ENCODE data around the gene MAB21L4. TPM values are rescaled to one million over a fixed set of nuclear protein-coding genes. Genes with fewer than 3 reads are reported as not detected.

MAB21L4 gene
- total and polyA plus RNA-seq, 2 experiments from 2014 or later: not detected

GRCh38 chr2:240851078-240851991 is 44.6 kb downstream of the MAB21L4 start:
- Histone ChIP-seq H3K4me1 (ENCODE audit: insufficient read depth) (no peaks in the 10 kb centered on the region), H3K27me3 (ENCODE audit: insufficient read depth) (no peaks in the 10 kb centered on the region), H3K79me2 (replicated peaks; ENCODE audit: insufficient read depth) (no peaks in the 10 kb centered on the region), H3K9me2 (ENCODE audit: insufficient read depth) (no peaks in the 10 kb centered on the region), H3K36me3 (ENCODE audit: insufficient read depth) (no peaks in the 10 kb centered on the region), H3K4me3 (no peak overlapping the region), H3K4me2 (no peak overlapping the region), H4K20me1 (replicated peaks; ENCODE audit: insufficient read depth) (no peaks in the 10 kb centered on the region), H3K27ac (ENCODE audit: low read depth) (no peak overlapping the region), H2AFZ (peak overlapping the region; percentile 76; the same call in 1 of the 2 replicates), H3F3A (replicated peaks; ENCODE audit: low read depth) (no peaks in the 10 kb centered on the region)
- Mint-ChIP-seq H3K4me3 (no peak overlapping the region), H3K36me3 (ENCODE audit: low read depth) (peaks cover 5% of the 10 kb centered on the region; the same call in 2 of the 3 replicates), H3K27ac (no peak overlapping the region), H3K4me1 (peaks cover 9% of the 10 kb centered on the region), H3K9me3 (peaks cover 18% of the 10 kb centered on the region), H3K27me3 (ENCODE audit: insufficient read depth, low read depth, poor library complexity) (peaks cover 8% of the 10 kb centered on the region)
- ATAC-seq (peak; percentile 99), DNase-seq (ENCODE audit: low spot score) (peak; percentile 90)
- no peak for TF ChIP-seq ZNF114 (CRISPR knock-in tag; IDR thresholded peaks at IDR 0.05)
- TF ChIP-seq CTCF (conservative IDR thresholded peaks at IDR 0.05; ENCODE audit: low read depth in 2 of 2): peak; percentile 86 to 98

GRCh38 chr2:240850756-240851077 is 45.2 kb downstream of the MAB21L4 start:
- Histone ChIP-seq H3K27ac (ENCODE audit: low read depth) (no peak overlapping the region), H3F3A (replicated peaks; ENCODE audit: low read depth) (no peaks in the 10 kb centered on the region), H3K9me2 (ENCODE audit: insufficient read depth) (no peaks in the 10 kb centered on the region), H3K36me3 (ENCODE audit: insufficient read depth) (no peaks in the 10 kb centered on the region), H3K79me2 (replicated peaks; ENCODE audit: insufficient read depth) (no peaks in the 10 kb centered on the region), H3K27me3 (ENCODE audit: insufficient read depth) (no peaks in the 10 kb centered on the region), H2AFZ (no peak overlapping the region), H3K4me1 (ENCODE audit: insufficient read depth) (no peaks in the 10 kb centered on the region), H3K4me3 (no peak overlapping the region), H3K4me2 (no peak overlapping the region), H4K20me1 (replicated peaks; ENCODE audit: insufficient read depth) (no peaks in the 10 kb centered on the region)
- TF ChIP-seq ZNF331 (CRISPR knock-in tag; IDR thresholded peaks at IDR 0.05; ENCODE audit: low read depth) (no peak), CTCF (conservative IDR thresholded peaks at IDR 0.05; ENCODE audit: low read depth in 2 of 2) (no peak)
- Mint-ChIP-seq H3K27me3 (ENCODE audit: insufficient read depth, low read depth, poor library complexity) (peaks cover 8% of the 10 kb centered on the region), H3K4me1 (peaks cover 11% of the 10 kb centered on the region), H3K36me3 (ENCODE audit: low read depth) (peaks cover 8% of the 10 kb centered on the region; the same call in 2 of the 3 replicates), H3K9me3 (peaks cover 24% of the 10 kb centered on the region), H3K27ac (no peak overlapping the region), H3K4me3 (no peak overlapping the region)
- DNase-seq (ENCODE audit: low spot score) (no peak), ATAC-seq (no peak)

DNA sequence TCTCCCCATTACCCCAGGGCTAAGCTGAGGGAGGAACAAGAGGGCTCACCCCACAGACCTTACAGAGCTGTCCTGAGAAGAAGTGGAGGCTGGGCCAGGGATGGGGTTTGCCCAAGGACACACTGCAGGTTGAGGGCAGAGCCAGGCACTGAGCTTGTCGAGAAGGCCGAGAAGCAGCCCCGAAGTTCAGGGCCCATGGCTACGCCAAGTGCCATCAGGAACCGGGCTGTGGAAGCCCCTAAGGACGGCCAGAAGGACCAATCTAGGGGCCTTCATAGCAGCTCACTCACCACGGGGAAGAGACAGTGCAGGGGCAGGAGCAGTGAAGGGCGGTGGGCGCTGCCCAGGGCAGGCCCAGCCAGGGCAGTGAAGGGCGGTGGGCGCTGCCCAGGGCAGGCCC is 45.9 kb downstream of the MAB21L4 start:
- H3K79me2 ChIP-seq (replicated peaks; ENCODE audit: insufficient read depth): no peaks in the 10 kb centered on the region
- H3K27ac ChIP-seq (ENCODE audit: low read depth): no peak overlapping the region
- no peak overlapping the region for H3K27ac Mint-ChIP-seq
- no peak for TF ChIP-seq EZH2 (IDR thresholded peaks at IDR 0.05; ENCODE audit: low read depth, unreplicated experiment)
- no peak for TF ChIP-seq STAT1 (IDR thresholded peaks at IDR 0.05; ENCODE audit: unreplicated experiment)
- TF ChIP-seq CTCF (conservative IDR thresholded peaks at IDR 0.05; ENCODE audit: low read depth in 2 of 2): no peak
- TF ChIP-seq JUNB (IDR thresholded peaks at IDR 0.05; ENCODE audit: unreplicated experiment): no peak
- no peak for TF ChIP-seq NANOG (IDR thresholded peaks at IDR 0.05; ENCODE audit: borderline replicate concordance)
- no peak for TF ChIP-seq CREB1 (CRISPR knock-in tag; IDR thresholded peaks at IDR 0.05; ENCODE audit: low read depth)
- no peak for TF ChIP-seq EZH2phosphoT487 (IDR thresholded peaks at IDR 0.05; ENCODE audit: unreplicated experiment)

More for the DNA sequence above, 45.9 kb downstream of the MAB21L4 start:
- Histone ChIP-seq H3K4me2 (no peak overlapping the region), H4K20me1 (replicated peaks; ENCODE audit: insufficient read depth) (no peaks in the 10 kb centered on the region), H3F3A (replicated peaks; ENCODE audit: low read depth) (no peaks in the 10 kb centered on the region), H3K4me3 (no peak overlapping the region), H3K27me3 (ENCODE audit: insufficient read depth) (no peaks in the 10 kb centered on the region), H3K36me3 (ENCODE audit: insufficient read depth) (no peaks in the 10 kb centered on the region), H3K9me2 (ENCODE audit: insufficient read depth) (0 out of 2 replicates have a peak, but pooled peaks cover 3% of the 10 kb centered on the region), H3K4me1 (ENCODE audit: insufficient read depth) (no peaks in the 10 kb centered on the region), H2AFZ (no peak overlapping the region)
- Mint-ChIP-seq H3K4me3 (no peak overlapping the region), H3K36me3 (ENCODE audit: low read depth) (peaks cover 11% of the 10 kb centered on the region), H3K4me1 (peaks cover 11% of the 10 kb centered on the region), H3K27me3 (ENCODE audit: insufficient read depth, low read depth, poor library complexity) (peaks cover 6% of the 10 kb centered on the region), H3K9me3 (peaks cover 30% of the 10 kb centered on the region)
- DNase-seq (ENCODE audit: low spot score) (no peak), ATAC-seq (no peak)

Measured in GM23338 (cell line).